Panc1 (cell line): ENCODE measurements around the gene TFF3. TPM values are rescaled to one million over a fixed set of nuclear protein-coding genes. Genes with fewer than 3 reads are reported as not detected.

Experiments used
- ATAC-seq: fragments of 200-7000 bp; cut with Tn5 transposase; 2 replicates; pipeline ENCODE4 v1.9.1; 2020; ENCODE audit warnings: mild to moderate bottlenecking, moderate library complexity
- BruUV-seq: library from RNA; stranded (reverse); fragments of 400-500 nt; replicated peaks from 2 replicates; lab custom pipeline; 2021; lab: Mats Ljungman, UMichigan
- CTCF ChIA-PET: fragments of 300-600 bp; sonication (Branson Sonifier 250); formaldehyde crosslinking; loops from one replicate; lab custom pipeline; 2022; ENCODE audit warnings: antibody characterized with exemption; lab: Charles Lee
- POLR2A ChIA-PET: fragments of 300-600 bp; sonication (Branson Sonifier 250); formaldehyde crosslinking; loops from one replicate; lab custom pipeline; 2022; ENCODE audit warnings: antibody characterized with exemption; lab: Charles Lee
- DNase-seq: peaks from one replicate; pipeline ENCODE4 v3.0.0-alpha.2; 2010; ENCODE audit warnings: low read depth, low spot score
- H3K27ac ChIP-seq: 2 replicates; pipeline ENCODE4 v1.5.1; 2011; ENCODE audit warnings: mild to moderate bottlenecking, low read length, inconsistent platforms
- H3K27me3 ChIP-seq: fragments of 200-500 bp; sonication (Bioruptor generic); 2 replicates; pipeline ENCODE4 v1.6.0; 2014; ENCODE audit warnings: low read length, inconsistent platforms; ENCODE audit not compliant: control insufficient read depth, insufficient read depth
- H3K36me3 ChIP-seq: fragments of 200-500 bp; sonication (Bioruptor generic); 2 replicates; pipeline ENCODE4 v1.5.1; 2014; ENCODE audit warnings: inconsistent platforms, mild to moderate bottlenecking, low read length, moderate library complexity; ENCODE audit not compliant: control insufficient read depth, insufficient read depth
- H3K4me1 ChIP-seq: 2 replicates; pipeline ENCODE4 v1.5.1; 2011; ENCODE audit warnings: inconsistent platforms, mild to moderate bottlenecking, low read length, moderate library complexity; ENCODE audit not compliant: control insufficient read depth, insufficient read depth
- H3K4me3 ChIP-seq, 2 experiments: 2 replicates each; pipeline ENCODE4 v1.5.1; 2011 to 2012; ENCODE audit warnings: low read depth in 2 of 2, low read length in 2 of 2, mild to moderate bottlenecking in 2 of 2, inconsistent platforms in 1 of 2, moderate library complexity in 1 of 2
- H3K9me3 ChIP-seq: fragments of 200-500 bp; sonication (Bioruptor generic); 2 replicates; pipeline ENCODE4 v1.5.1; 2014; ENCODE audit warnings: low read depth, mild to moderate bottlenecking, inconsistent platforms, low read length, moderate library complexity; ENCODE audit not compliant: control insufficient read depth, insufficient read depth
- POLR2AphosphoS5 ChIP-seq: IDR thresholded peaks from 2 replicates; pipeline ENCODE4 v1.6.1; 2012; ENCODE audit warnings: mild to moderate bottlenecking, low read depth, low read length, moderate library complexity
- SIN3A ChIP-seq: IDR thresholded peaks from 2 replicates; pipeline ENCODE4 v1.6.1; 2012; ENCODE audit warnings: low read depth, mild to moderate bottlenecking, low read length, moderate library complexity, borderline replicate concordance; ENCODE audit not compliant: insufficient read depth
- TCF7L2 ChIP-seq: IDR thresholded peaks from 2 replicates; pipeline ENCODE4 v1.6.1; 2011; ENCODE audit warnings: mild to moderate bottlenecking, low read depth, low read length, inconsistent platforms
- in situ Hi-C: cut with HindIII; loops from 2 replicates; pipeline ENCODE4 v1.10.0; 2016; ENCODE audit warnings: low sequenced_read_pairs, low pct_unique_long_range_greater_than_20kb
- intact Hi-C: fragments of 100-400 bp; cut with micrococcal nuclease; formaldehyde crosslinking; loops from one replicate; pipeline ENCODE4 v1.10.0; 2022; ENCODE audit not compliant: unreplicated experiment
- total RNA-seq: library from RNA; stranded (reverse); gene quantifications from one replicate; pipeline ENCODE4 v1.2.1, GENCODE V29; 2021; ENCODE audit not compliant: unreplicated experiment
- TF ChIP-seq, protein P1 (sequence below): fragments of 450-650 bp; IDR thresholded peaks from 2 replicates; pipeline ENCODE4 v1.5.1; 2017; ENCODE audit warnings: mild to moderate bottlenecking
- TF ChIP-seq, protein P2 (sequence below), 2 experiments: IDR thresholded peaks; 2 replicates each; pipeline ENCODE4 v1.6.1; 2011 to 2012; ENCODE audit warnings: low read depth in 2 of 2, control low read depth in 1 of 2, low read length in 1 of 2, mild to moderate bottlenecking in 1 of 2, moderate library complexity in 1 of 2; ENCODE audit not compliant: insufficient read depth in 1 of 2

TFF3 gene
- total RNA-seq, 1 experiment from 2014 or later, result 8.9 TPM

DNA sequence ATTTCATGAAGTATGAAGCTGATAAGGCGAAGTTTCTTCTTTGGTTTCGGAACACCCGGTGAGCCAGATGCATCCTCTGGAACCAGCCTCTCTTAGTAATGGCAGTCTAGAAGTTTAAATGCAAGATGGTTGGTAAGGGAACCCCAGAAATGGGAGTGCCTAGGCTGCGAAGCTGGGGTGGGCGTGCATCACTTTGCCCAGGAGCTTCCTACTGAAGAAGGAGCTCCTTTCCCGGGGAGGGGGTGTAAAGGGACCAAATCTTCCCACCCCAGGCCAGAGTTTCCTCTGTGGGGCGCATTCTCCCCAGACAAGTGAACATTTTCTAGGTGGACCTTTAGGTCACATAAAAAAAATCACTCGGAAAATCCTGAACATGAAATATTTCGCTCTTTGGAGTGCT lies 31.2 kb upstream of the TFF3 start:
- in situ Hi-C loops, result no loop called here
- H3K27me3 ChIP-seq, result no peaks in the 10 kb centered on the region
- DNase-seq (no peak), ATAC-seq (no peak)
- no peaks in the 10 kb centered on the region for H3K9me3 ChIP-seq
- no peak overlapping the region for H3K27ac ChIP-seq
- no peaks in the 10 kb centered on the region; the same call in 1 of the 2 replicates for H3K4me1 ChIP-seq
- no peak overlapping the region for H3K4me3 ChIP-seq
- TF ChIP-seq TCF7L2, result no peak
- TF ChIP-seq, protein P1, sequence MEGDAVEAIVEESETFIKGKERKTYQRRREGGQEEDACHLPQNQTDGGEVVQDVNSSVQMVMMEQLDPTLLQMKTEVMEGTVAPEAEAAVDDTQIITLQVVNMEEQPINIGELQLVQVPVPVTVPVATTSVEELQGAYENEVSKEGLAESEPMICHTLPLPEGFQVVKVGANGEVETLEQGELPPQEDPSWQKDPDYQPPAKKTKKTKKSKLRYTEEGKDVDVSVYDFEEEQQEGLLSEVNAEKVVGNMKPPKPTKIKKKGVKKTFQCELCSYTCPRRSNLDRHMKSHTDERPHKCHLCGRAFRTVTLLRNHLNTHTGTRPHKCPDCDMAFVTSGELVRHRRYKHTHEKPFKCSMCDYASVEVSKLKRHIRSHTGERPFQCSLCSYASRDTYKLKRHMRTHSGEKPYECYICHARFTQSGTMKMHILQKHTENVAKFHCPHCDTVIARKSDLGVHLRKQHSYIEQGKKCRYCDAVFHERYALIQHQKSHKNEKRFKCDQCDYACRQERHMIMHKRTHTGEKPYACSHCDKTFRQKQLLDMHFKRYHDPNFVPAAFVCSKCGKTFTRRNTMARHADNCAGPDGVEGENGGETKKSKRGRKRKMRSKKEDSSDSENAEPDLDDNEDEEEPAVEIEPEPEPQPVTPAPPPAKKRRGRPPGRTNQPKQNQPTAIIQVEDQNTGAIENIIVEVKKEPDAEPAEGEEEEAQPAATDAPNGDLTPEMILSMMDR, result no peak
- TF ChIP-seq, protein P2, sequence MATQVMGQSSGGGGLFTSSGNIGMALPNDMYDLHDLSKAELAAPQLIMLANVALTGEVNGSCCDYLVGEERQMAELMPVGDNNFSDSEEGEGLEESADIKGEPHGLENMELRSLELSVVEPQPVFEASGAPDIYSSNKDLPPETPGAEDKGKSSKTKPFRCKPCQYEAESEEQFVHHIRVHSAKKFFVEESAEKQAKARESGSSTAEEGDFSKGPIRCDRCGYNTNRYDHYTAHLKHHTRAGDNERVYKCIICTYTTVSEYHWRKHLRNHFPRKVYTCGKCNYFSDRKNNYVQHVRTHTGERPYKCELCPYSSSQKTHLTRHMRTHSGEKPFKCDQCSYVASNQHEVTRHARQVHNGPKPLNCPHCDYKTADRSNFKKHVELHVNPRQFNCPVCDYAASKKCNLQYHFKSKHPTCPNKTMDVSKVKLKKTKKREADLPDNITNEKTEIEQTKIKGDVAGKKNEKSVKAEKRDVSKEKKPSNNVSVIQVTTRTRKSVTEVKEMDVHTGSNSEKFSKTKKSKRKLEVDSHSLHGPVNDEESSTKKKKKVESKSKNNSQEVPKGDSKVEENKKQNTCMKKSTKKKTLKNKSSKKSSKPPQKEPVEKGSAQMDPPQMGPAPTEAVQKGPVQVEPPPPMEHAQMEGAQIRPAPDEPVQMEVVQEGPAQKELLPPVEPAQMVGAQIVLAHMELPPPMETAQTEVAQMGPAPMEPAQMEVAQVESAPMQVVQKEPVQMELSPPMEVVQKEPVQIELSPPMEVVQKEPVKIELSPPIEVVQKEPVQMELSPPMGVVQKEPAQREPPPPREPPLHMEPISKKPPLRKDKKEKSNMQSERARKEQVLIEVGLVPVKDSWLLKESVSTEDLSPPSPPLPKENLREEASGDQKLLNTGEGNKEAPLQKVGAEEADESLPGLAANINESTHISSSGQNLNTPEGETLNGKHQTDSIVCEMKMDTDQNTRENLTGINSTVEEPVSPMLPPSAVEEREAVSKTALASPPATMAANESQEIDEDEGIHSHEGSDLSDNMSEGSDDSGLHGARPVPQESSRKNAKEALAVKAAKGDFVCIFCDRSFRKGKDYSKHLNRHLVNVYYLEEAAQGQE (IDR thresholded peaks at IDR 0.05; ENCODE audit: insufficient read depth in 1 of 2, low read depth in 2 of 2, low read length in 1 of 2), result no peak
- no peak for TF ChIP-seq POLR2AphosphoS5
- TF ChIP-seq SIN3A, result no peak
- ChIA-PET POLR2A (no interaction called here), CTCF (no interaction called here)
- BruUV-seq, result no TSS peak
- H3K36me3 ChIP-seq, result no peaks in the 10 kb centered on the region
- intact Hi-C loops, result no loop called here

DNA sequence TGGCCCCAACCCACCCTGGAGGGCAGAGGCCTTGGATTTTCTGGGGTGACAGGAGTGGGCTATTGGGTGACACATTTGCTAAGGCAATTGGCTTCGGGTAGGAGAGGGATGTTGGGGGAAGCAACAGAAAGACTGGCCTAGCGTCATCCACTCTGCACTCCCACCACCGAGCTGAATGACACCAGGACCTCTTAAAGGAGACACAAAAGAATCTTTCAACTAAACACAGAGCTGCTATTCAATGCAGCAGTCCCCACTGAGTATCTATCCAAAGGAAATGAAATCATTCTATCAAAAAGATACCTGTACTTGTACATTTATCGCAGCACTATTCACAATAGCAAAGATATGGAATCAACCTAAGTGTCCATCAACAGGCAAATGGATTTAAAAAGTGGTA lies 29.4 kb upstream of the TFF3 start:
- no peaks in the 10 kb centered on the region for H3K27me3 ChIP-seq
- no peaks in the 10 kb centered on the region for H3K4me1 ChIP-seq
- H3K36me3 ChIP-seq, result no peaks in the 10 kb centered on the region
- no peak overlapping the region for H3K27ac ChIP-seq
- intact Hi-C loops, result no loop called here
- BruUV-seq, result no TSS peak
- ATAC-seq (no peak), DNase-seq (no peak)
- POLR2A ChIA-PET, result no interaction called here
- CTCF ChIA-PET, result no interaction called here
- H3K4me3 ChIP-seq, result no peak overlapping the region
- in situ Hi-C loops, result no loop called here
- TF ChIP-seq, protein P1, result no peak
- TF ChIP-seq TCF7L2, result no peak
- TF ChIP-seq, protein P2 (IDR thresholded peaks at IDR 0.05; ENCODE audit: insufficient read depth in 1 of 2, low read depth in 2 of 2, low read length in 1 of 2), result no peak
- no peaks in the 10 kb centered on the region for H3K9me3 ChIP-seq
